Left ventricle myocardium inferior (tissue), 1 donor: ENCODE measurements around the gene OTULIN. TPM values are rescaled to one million over a fixed set of nuclear protein-coding genes. Genes with fewer than 3 reads are reported as not detected.

Source experiments
- DNase-seq: peaks from one replicate; pipeline ENCODE4 v3.0.0-alpha.2; 2020
- H3K27ac ChIP-seq: fragments of 200-600 bp; replicated peaks from 2 replicates; pipeline ENCODE4 v1.8.0; 2021
- H3K27me3 ChIP-seq: fragments of 200-600 bp; 2 replicates; pipeline ENCODE4 v1.8.0; 2021; ENCODE audit warnings: low read depth
- H3K36me3 ChIP-seq: fragments of 200-600 bp; 2 replicates; pipeline ENCODE4 v1.8.0; 2021
- H3K4me1 ChIP-seq: fragments of 200-600 bp; 2 replicates; pipeline ENCODE4 v1.8.0; 2021
- H3K4me3 ChIP-seq: fragments of 200-600 bp; 2 replicates; pipeline ENCODE4 v1.8.0; 2021; ENCODE audit warnings: mild to moderate bottlenecking, moderate library complexity
- H3K9me3 ChIP-seq: fragments of 200-600 bp; replicated peaks from 2 replicates; pipeline ENCODE4 v1.8.0; 2021
- intact Hi-C: fragments of 100-400 bp; cut with micrococcal nuclease; formaldehyde crosslinking; loops from one replicate; pipeline ENCODE4 v1.11.0; 2022
- total RNA-seq: library from RNA; stranded (reverse); fragmentation: NEBNext Ultra II Directional; extraction: Animal tissue kit (Norgen Biotek cat#: 25700); gene quantifications from one replicate; pipeline ENCODE4 v1.2.1, GENCODE V29; 2021
- TF ChIP-seq, protein P1 (sequence below): fragments of 200-600 bp; IDR thresholded peaks from 2 replicates; pipeline ENCODE4 v1.8.0; 2021; ENCODE audit warnings: antibody characterized with exemption, mild to moderate bottlenecking, borderline replicate concordance
- donor health status: DM: no; HTN: yes; CAD: no; lungs with severe emphysema.

Gene OTULIN
- total RNA-seq, 1 donor from 2014 or later, result 22.7 TPM

DNA sequence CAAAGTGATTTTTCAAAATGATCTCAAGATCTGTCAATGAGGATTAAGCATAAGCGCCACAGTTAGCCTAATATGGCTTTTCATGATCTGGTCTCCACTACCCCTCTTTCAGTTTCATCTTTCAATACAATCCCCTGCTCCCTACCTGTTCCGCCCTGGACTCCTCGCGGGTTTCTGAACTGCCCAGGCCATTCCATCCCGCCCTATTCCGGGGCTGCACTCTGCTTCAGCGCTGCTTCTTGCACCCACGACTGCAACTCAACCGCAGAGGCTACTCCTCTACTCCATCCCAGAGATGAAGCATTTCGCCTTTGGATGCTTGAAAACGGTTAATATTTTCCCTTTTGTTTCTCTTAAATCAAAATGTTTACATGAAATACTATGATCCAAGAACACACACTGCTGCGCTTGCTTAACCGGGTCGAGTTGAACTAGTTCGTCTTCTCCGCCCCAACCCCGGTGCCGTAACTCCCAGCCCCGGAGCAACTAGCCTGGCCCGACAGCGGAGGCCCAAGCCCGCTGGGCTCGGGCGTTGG is 716 bp upstream of the OTULIN start:
- TF ChIP-seq, protein P1, sequence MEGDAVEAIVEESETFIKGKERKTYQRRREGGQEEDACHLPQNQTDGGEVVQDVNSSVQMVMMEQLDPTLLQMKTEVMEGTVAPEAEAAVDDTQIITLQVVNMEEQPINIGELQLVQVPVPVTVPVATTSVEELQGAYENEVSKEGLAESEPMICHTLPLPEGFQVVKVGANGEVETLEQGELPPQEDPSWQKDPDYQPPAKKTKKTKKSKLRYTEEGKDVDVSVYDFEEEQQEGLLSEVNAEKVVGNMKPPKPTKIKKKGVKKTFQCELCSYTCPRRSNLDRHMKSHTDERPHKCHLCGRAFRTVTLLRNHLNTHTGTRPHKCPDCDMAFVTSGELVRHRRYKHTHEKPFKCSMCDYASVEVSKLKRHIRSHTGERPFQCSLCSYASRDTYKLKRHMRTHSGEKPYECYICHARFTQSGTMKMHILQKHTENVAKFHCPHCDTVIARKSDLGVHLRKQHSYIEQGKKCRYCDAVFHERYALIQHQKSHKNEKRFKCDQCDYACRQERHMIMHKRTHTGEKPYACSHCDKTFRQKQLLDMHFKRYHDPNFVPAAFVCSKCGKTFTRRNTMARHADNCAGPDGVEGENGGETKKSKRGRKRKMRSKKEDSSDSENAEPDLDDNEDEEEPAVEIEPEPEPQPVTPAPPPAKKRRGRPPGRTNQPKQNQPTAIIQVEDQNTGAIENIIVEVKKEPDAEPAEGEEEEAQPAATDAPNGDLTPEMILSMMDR, result no peak
- Histone ChIP-seq H3K36me3 (no peaks in the 10 kb centered on the region), H3K27ac (peak overlapping the region; percentile 96), H3K27me3 (no peaks in the 10 kb centered on the region), H3K4me3 (peak overlapping the region; percentile 79), H3K4me1 (peaks cover 54% of the 10 kb centered on the region), H3K9me3 (no peaks in the 10 kb centered on the region)
- intact Hi-C loops, result no loop called here
- no peak for DNase-seq

DNA sequence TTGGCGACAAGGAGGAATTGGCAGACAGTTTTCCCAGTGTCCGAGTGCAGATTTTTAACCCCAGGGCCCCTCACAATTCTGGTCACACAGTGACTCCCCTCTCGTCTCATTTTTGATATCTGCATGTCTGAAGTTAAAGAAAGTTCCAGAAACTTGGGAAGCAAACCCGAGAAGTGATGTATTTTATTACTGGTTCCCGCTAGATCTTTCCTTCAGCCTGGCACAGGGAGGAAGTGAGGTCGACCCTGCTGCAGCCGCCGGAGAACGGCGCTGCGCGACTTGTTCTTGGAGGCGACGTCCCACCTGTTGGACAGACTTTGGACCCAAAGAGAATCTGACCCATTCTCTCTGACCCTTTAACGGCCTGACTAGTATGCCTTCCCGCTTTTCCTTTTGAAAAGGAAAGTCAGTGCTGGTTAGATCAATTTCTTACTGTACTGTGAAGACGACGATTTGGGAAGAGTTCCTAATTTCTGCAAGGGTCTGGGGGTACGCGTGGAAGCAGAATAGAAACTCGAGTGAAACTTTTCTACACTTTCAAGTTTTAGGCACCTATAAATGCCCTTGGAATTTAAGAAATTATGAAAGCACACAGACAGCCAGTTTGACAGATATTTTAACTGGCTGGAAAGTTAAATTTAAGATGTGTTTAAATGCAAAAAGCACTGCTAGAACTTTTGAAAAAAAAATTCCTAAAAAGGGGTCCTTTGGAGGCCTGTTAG is 744 bp downstream of the OTULIN start:
- Histone ChIP-seq H3K27me3 (no peaks in the 10 kb centered on the region), H3K4me3 (peak overlapping the region; percentile 79), H3K9me3 (no peaks in the 10 kb centered on the region), H3K36me3 (no peaks in the 10 kb centered on the region), H3K27ac (peak overlapping the region; percentile 96), H3K4me1 (peaks cover 69% of the 10 kb centered on the region)
- DNase-seq, result peak; percentile 43
- intact Hi-C loops, result no loop called here
- TF ChIP-seq, protein P1, result no peak

DNA sequence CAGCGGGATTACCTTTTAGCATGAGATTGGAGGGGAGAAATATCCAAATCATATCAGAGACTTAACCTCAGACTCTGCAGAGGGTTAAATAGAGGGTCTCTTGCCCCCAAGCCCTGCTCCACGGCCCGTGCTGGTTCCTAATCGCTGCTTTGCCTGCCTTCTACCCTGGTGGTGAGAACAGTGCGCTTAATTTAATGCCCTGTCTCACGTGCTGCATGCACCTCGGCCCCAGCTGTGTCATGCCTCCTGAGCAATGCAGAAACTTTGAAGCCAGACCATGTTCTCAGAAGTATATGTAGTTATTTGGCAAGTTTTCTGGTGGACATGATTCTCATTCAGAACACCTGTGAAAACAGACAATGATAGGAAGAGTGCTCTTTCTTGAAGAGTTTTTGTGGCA is 1.4 kb downstream of the OTULIN start:
- Histone ChIP-seq H3K27ac (peak overlapping the region; percentile 96), H3K4me1 (peaks cover 76% of the 10 kb centered on the region), H3K27me3 (no peaks in the 10 kb centered on the region), H3K9me3 (no peaks in the 10 kb centered on the region), H3K36me3 (no peaks in the 10 kb centered on the region), H3K4me3 (peak overlapping the region; percentile 79)
- intact Hi-C loops, result no loop called here
- DNase-seq, result no peak
- TF ChIP-seq, protein P1, result peak; percentile 41

DNA sequence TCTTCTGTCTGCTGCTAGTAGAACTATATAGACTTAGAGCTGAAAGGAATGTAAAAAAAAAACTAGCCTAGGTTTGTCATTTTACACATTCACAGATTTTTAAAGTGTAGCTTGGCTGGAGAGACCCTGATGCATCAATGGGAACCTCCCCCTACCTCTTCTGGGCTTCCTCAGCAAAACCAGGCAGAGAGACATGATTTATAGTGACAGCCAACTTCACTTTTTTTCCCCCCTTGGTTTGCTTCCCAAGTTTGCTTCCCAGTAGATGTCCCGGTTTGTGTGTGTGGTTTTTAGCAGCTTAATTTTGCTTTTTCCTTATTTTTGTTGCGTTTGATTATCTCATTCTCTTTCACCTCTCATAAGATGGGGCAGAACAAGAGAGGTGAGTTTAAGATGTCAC is 1.8 kb downstream of the OTULIN start:
- Histone ChIP-seq H3K9me3 (no peaks in the 10 kb centered on the region), H3K27ac (peak overlapping the region; percentile 96), H3K4me1 (peaks cover 80% of the 10 kb centered on the region), H3K4me3 (peak overlapping the region; percentile 79), H3K27me3 (no peaks in the 10 kb centered on the region), H3K36me3 (no peaks in the 10 kb centered on the region)
- DNase-seq, result no peak
- TF ChIP-seq, protein P1, result no peak
- intact Hi-C loops, result no loop called here

DNA sequence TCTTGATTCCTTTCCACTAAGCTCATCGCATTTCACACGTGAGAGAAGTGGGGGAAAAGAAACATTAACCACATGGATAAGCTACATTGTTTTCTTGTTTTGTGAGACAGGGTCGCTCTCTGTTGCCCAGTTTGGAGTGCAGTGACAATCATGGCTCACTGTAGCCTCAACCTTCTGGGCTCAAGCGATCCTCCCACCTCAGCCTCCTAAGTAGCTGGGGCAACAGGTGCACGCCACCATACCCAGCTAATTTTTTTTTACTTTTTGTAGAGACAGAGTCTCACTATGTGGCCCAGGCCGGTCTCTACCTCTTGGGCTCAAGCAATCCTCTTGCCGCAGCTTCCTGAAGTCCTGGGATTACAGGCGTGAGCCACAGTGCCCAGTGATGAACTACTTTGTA is 2.8 kb downstream of the OTULIN start:
- intact Hi-C loops, result no loop called here
- H3K4me1 ChIP-seq, result peaks cover 89% of the 10 kb centered on the region

More for the DNA sequence above, 2.8 kb downstream of the OTULIN start:
- H3K9me3 ChIP-seq, result no peaks in the 10 kb centered on the region
- no peak for DNase-seq
- peak overlapping the region; percentile 22 for H3K27ac ChIP-seq
- no peak overlapping the region for H3K4me3 ChIP-seq
- no peaks in the 10 kb centered on the region for H3K27me3 ChIP-seq
- H3K36me3 ChIP-seq, result no peaks in the 10 kb centered on the region
- TF ChIP-seq, protein P1, result no peak
